ENCODE measurements around the gene MBNL1.

MBNL1 gene

DNA sequence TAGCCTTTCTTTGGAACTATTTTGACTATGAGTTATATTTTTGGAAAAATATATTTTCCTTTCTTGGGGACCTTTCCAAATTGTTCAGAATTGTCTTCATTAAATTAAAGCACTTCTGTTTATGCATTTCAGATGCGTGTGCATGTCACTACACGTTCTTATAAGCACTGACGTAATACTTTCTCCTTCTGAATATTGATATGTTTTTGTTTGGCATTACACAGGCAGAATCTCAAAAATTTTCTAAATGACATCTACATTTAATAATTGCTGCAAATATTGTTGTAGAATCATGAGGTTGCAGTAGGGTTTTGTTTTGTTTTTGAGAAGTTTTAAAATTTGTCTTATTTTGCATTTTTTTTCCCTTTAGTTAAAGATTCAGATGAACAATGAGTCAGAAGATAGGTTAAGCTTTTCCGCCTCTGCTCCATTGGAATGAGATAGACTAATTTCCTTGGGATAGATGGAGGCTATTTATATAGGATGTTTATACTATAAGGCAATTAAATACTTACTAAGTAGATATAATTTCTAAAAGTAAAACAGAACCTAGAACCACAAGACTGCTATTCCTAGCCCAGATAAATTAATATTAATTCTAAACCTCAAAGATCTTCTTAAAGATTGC, 110.8 kb downstream of the MBNL1 start:
- peak overlapping the region; percentile 72 for H3K27ac Mint-ChIP-seq

DNA sequence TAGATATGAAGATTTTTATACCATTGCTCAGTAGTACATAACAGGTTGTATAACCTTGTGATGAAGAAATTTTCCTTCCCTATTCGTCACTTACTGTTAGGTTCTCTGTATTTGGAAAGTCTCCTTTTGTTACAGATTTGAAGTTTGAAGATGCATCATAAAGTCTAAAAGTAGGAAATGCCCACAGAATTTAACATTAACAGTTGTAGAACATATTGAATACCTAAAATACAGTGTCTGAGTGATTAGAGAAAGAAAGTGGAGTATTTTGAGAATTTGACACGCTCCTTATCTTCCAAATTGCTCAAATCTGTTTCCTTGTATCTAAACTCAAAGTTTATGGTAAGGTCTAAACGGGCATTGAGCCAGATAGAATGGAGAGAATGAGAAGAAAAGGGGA, 111.3 kb downstream of the MBNL1 start:
- no peak overlapping the region for H3K4me3 Mint-ChIP-seq
- H3K36me3 Mint-ChIP-seq = peaks cover 12% of the 10 kb centered on the region
- peaks cover 84% of the 10 kb centered on the region for H3K4me1 Mint-ChIP-seq (ENCODE audit: low read depth)
- H3K27me3 Mint-ChIP-seq = no peaks in the 10 kb centered on the region
- no peaks in the 10 kb centered on the region for H3K9me3 Mint-ChIP-seq (ENCODE audit: low read depth)
- peak overlapping the region; percentile 90 for H3K27ac Mint-ChIP-seq

More for the DNA sequence above, 110.8 kb downstream of the MBNL1 start:
- Mint-ChIP-seq H3K4me1 (ENCODE audit: low read depth) (peaks cover 83% of the 10 kb centered on the region), H3K36me3 (peaks cover 18% of the 10 kb centered on the region), H3K4me3 (no peak overlapping the region), H3K9me3 (ENCODE audit: low read depth) (no peaks in the 10 kb centered on the region), H3K27me3 (no peaks in the 10 kb centered on the region)

GRCh38 chr3:152381881-152382295, 113.2 kb downstream of the MBNL1 start:
- Mint-ChIP-seq H3K4me1 (ENCODE audit: low read depth) (peaks cover 87% of the 10 kb centered on the region), H3K9me3 (ENCODE audit: low read depth) (no peaks in the 10 kb centered on the region), H3K4me3 (peak overlapping the region; percentile 27), H3K36me3 (peaks cover 8% of the 10 kb centered on the region), H3K27me3 (no peaks in the 10 kb centered on the region), H3K27ac (peak overlapping the region; percentile 78)

- Mint-ChIP-seq H3K36me3 (peaks cover 7% of the 10 kb centered on the region), H3K9me3 (ENCODE audit: low read depth) (no peaks in the 10 kb centered on the region), H3K27ac (peak overlapping the region; percentile 89), H3K4me3 (peak overlapping the region; percentile 75), H3K27me3 (no peaks in the 10 kb centered on the region), H3K4me1 (ENCODE audit: low read depth) (peaks cover 87% of the 10 kb centered on the region)
These were observed 113.8 kb downstream of the MBNL1 start for GRCh38 chr3:152382312-152383135.

- Mint-ChIP-seq H3K36me3 (peaks cover 4% of the 10 kb centered on the region), H3K9me3 (ENCODE audit: low read depth) (no peaks in the 10 kb centered on the region), H3K4me1 (ENCODE audit: low read depth) (peaks cover 86% of the 10 kb centered on the region), H3K27ac (peak overlapping the region; percentile 89), H3K4me3 (peak overlapping the region; percentile 75), H3K27me3 (no peaks in the 10 kb centered on the region)
These were observed 114.4 kb downstream of the MBNL1 start for GRCh38 chr3:152383136-152383606.

DNA sequence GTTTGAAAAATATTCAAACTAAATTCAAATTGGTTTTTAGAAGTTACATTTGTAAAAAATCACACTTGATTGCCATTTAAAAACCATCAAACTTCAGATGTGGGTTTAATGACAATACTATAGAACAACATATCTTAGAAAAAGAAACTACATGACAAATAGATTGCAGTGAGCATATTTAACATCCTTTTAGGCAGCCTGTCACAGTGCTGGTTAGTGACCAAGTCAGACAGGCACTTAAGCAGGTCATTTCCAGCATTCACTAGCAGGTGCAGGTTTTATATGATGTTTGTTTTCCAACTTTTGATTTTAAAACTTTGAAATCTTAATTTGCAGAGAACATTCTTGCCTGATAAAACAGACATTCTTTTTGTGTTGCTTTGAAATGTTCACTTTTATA, 115.7 kb downstream of the MBNL1 start:
- Mint-ChIP-seq H3K9me3 (ENCODE audit: low read depth) (no peaks in the 10 kb centered on the region), H3K4me3 (peak overlapping the region; percentile 49), H3K27ac (peak overlapping the region; percentile 87), H3K4me1 (ENCODE audit: low read depth) (peaks cover 87% of the 10 kb centered on the region), H3K36me3 (peaks cover 4% of the 10 kb centered on the region), H3K27me3 (no peaks in the 10 kb centered on the region)

GRCh38 chr3:152385761-152386160, 117.0 kb downstream of the MBNL1 start:
- H3K4me3 Mint-ChIP-seq = no peak overlapping the region
- H3K4me1 Mint-ChIP-seq (ENCODE audit: low read depth) = peaks cover 82% of the 10 kb centered on the region
- H3K9me3 Mint-ChIP-seq (ENCODE audit: low read depth) = no peaks in the 10 kb centered on the region
- peak overlapping the region; percentile 47 for H3K27ac Mint-ChIP-seq
- no peaks in the 10 kb centered on the region for H3K27me3 Mint-ChIP-seq
- peaks cover 4% of the 10 kb centered on the region for H3K36me3 Mint-ChIP-seq

- no peak overlapping the region for H3K4me3 Mint-ChIP-seq
- H3K27me3 Mint-ChIP-seq = no peaks in the 10 kb centered on the region
- H3K36me3 Mint-ChIP-seq = peaks cover 4% of the 10 kb centered on the region
- no peaks in the 10 kb centered on the region for H3K9me3 Mint-ChIP-seq (ENCODE audit: low read depth)
- peak overlapping the region; percentile 47 for H3K27ac Mint-ChIP-seq
- H3K4me1 Mint-ChIP-seq (ENCODE audit: low read depth) = peaks cover 83% of the 10 kb centered on the region
These were observed 117.5 kb downstream of the MBNL1 start for GRCh38 chr3:152386208-152386607.

DNA sequence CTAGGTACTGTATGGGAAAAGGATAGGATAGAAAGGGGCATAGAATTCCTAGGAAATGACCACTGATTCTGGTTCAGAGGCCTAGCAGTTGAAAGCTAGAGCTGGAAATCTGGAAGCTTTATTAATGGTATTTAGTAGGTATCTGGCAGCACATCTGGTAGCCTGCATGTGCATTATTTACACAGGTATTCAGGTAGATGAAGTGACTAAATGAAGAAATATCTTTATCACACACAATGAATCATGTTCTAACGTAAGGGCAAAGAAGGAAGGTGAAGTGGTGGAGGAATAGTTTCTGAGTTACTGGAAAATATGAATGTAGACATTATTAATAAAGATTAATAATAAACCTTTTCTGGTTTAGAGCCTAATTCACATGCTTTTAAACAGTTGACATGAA, 119.9 kb downstream of the MBNL1 start:
- H3K36me3 Mint-ChIP-seq = peaks cover 3% of the 10 kb centered on the region
- peak overlapping the region; percentile 9 for H3K27ac Mint-ChIP-seq
- H3K4me3 Mint-ChIP-seq = no peak overlapping the region
- peaks cover 85% of the 10 kb centered on the region for H3K4me1 Mint-ChIP-seq (ENCODE audit: low read depth)
- H3K27me3 Mint-ChIP-seq = no peaks in the 10 kb centered on the region
- no peaks in the 10 kb centered on the region for H3K9me3 Mint-ChIP-seq (ENCODE audit: low read depth)

GRCh38 chr3:152389316-152389934, 120.7 kb downstream of the MBNL1 start:
- H3K4me3 Mint-ChIP-seq = no peak overlapping the region
- H3K27me3 Mint-ChIP-seq = no peaks in the 10 kb centered on the region
- no peaks in the 10 kb centered on the region for H3K9me3 Mint-ChIP-seq (ENCODE audit: low read depth)
- peak overlapping the region; percentile 89 for H3K27ac Mint-ChIP-seq
- H3K4me1 Mint-ChIP-seq (ENCODE audit: low read depth) = peaks cover 82% of the 10 kb centered on the region
- peaks cover 3% of the 10 kb centered on the region for H3K36me3 Mint-ChIP-seq

GRCh38 chr3:152390647-152391046, 121.9 kb downstream of the MBNL1 start:
- peaks cover 7% of the 10 kb centered on the region for H3K36me3 Mint-ChIP-seq
- peak overlapping the region; percentile 82 for H3K27ac Mint-ChIP-seq
- peaks cover 78% of the 10 kb centered on the region for H3K4me1 Mint-ChIP-seq (ENCODE audit: low read depth)
- H3K9me3 Mint-ChIP-seq (ENCODE audit: low read depth) = no peaks in the 10 kb centered on the region
- H3K27me3 Mint-ChIP-seq = no peaks in the 10 kb centered on the region
- no peak overlapping the region for H3K4me3 Mint-ChIP-seq

GRCh38 chr3:152391671-152392070, 122.9 kb downstream of the MBNL1 start:
- H3K36me3 Mint-ChIP-seq = peaks cover 13% of the 10 kb centered on the region
- no peaks in the 10 kb centered on the region for H3K9me3 Mint-ChIP-seq (ENCODE audit: low read depth)
- H3K4me1 Mint-ChIP-seq (ENCODE audit: low read depth) = peaks cover 76% of the 10 kb centered on the region
- no peak overlapping the region for H3K4me3 Mint-ChIP-seq
- peak overlapping the region; percentile 82 for H3K27ac Mint-ChIP-seq
- no peaks in the 10 kb centered on the region for H3K27me3 Mint-ChIP-seq

GRCh38 chr3:152392272-152392880, 123.6 kb downstream of the MBNL1 start:
- Mint-ChIP-seq H3K27ac (peak overlapping the region; percentile 61), H3K36me3 (peaks cover 18% of the 10 kb centered on the region), H3K4me3 (no peak overlapping the region), H3K27me3 (no peaks in the 10 kb centered on the region), H3K4me1 (ENCODE audit: low read depth) (peaks cover 73% of the 10 kb centered on the region), H3K9me3 (ENCODE audit: low read depth) (no peaks in the 10 kb centered on the region)

DNA sequence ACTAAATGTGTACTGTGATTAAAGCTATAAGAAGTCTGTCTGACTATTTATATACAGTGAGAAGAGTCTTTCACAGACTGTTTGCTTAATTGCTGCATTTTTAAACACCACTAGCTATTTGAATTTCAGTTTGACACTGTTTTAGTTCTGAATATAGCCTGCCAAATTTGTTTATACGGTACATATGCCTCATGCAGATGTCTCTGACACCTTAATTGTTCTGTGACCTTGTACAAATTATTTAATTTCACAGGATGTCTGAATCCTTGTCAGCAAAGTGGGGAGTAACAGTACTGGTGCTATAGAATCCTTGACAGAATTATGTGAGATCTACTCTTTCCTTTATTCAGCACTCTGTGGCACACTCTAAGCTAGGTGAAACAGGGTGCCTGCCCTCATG, 125.5 kb downstream of the MBNL1 start:
- Mint-ChIP-seq H3K36me3 (peaks cover 20% of the 10 kb centered on the region), H3K27ac (peak overlapping the region; percentile 75)

DNA sequence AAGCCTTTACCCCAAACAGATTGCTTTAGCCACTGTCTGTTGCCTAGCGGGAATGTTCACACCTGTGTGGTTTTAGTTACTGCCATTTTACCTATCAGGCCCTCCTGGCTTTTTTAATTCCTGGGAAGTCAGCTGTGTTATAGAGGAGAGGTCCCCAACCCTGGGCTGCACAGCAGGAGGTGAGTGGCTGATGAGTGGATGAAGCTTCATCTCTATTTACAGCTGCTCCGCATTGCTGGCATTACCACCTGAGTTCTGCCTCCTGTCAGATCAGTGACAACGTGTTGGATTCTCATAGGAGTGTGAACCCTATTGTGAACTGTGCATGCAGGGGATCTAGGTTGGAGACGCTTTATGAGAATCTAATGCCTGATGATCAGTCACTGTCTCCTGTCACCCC, 127.0 kb downstream of the MBNL1 start:
- Mint-ChIP-seq H3K4me3 (no peak overlapping the region), H3K27ac (peak overlapping the region; percentile 78), H3K9me3 (ENCODE audit: low read depth) (no peaks in the 10 kb centered on the region), H3K27me3 (no peaks in the 10 kb centered on the region), H3K36me3 (peaks cover 20% of the 10 kb centered on the region), H3K4me1 (ENCODE audit: low read depth) (peaks cover 76% of the 10 kb centered on the region)

More for the DNA sequence above, 125.5 kb downstream of the MBNL1 start:
- Mint-ChIP-seq H3K9me3 (ENCODE audit: low read depth) (no peaks in the 10 kb centered on the region), H3K27me3 (no peaks in the 10 kb centered on the region), H3K4me1 (ENCODE audit: low read depth) (peaks cover 74% of the 10 kb centered on the region), H3K4me3 (no peak overlapping the region)
